GM10266 (cell line): ENCODE results near the gene KCTD12.

Experiments used
- DNase-seq: peaks from one replicate; pipeline ENCODE4 v3.0.0; 2012; ENCODE audit errors: extremely low spot score
- TF ChIP-seq, protein P1 (sequence below): IDR thresholded peaks from 2 replicates; pipeline ENCODE4 v1.5.1; 2012; ENCODE audit warnings: mild to moderate bottlenecking, low read depth; ENCODE audit not compliant: control insufficient read depth, insufficient read depth; ENCODE audit errors: missing control alignments

Gene KCTD12

DNA sequence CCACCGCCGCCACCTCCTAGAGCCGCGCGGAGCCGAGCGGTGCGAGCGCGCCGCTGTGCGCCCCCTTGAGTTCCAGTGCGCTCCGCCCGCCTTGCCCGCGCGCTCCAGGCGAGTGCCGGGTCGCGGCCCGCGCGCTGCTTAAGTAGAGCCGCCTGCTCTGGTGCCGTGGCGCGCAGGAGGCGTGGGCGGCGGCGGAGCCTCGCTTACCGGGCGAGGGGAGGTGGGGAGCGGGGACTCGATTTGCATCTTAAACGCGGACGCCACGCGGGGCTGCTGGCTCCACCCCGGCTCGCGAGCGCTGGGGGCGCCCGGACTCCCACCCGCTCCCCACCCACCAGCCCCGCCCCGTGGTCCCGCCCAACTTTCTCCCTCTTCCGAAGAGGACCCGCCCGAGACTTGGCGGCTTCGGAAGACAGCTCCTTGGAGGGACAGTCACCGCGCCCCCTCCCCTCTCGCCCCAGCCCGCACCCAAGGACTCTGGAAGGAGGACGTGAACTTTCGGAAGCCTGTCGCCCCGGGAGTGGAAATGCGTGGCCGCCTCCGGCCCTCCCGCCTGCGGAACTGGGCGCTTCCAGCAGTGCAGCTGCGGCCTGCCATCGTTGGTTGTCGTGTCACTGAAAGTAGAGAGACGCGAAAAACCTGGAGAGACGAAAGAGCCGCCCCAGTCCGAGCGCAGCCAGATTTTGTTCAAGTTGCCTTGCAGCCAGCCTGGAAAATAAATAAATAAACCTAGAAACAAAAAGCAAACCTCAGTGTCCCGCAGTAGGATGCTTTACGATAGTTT lies at the start of gene KCTD12:
KCTD12 (minus strand) TSS at position 114 of the 784 bp plus-strand sequence. CDS start 257 bp downstream, outside the sequence.
- DNase-seq = peak; percentile 81
- TF ChIP-seq, protein P1, sequence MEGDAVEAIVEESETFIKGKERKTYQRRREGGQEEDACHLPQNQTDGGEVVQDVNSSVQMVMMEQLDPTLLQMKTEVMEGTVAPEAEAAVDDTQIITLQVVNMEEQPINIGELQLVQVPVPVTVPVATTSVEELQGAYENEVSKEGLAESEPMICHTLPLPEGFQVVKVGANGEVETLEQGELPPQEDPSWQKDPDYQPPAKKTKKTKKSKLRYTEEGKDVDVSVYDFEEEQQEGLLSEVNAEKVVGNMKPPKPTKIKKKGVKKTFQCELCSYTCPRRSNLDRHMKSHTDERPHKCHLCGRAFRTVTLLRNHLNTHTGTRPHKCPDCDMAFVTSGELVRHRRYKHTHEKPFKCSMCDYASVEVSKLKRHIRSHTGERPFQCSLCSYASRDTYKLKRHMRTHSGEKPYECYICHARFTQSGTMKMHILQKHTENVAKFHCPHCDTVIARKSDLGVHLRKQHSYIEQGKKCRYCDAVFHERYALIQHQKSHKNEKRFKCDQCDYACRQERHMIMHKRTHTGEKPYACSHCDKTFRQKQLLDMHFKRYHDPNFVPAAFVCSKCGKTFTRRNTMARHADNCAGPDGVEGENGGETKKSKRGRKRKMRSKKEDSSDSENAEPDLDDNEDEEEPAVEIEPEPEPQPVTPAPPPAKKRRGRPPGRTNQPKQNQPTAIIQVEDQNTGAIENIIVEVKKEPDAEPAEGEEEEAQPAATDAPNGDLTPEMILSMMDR = peak; percentile 56

DNA sequence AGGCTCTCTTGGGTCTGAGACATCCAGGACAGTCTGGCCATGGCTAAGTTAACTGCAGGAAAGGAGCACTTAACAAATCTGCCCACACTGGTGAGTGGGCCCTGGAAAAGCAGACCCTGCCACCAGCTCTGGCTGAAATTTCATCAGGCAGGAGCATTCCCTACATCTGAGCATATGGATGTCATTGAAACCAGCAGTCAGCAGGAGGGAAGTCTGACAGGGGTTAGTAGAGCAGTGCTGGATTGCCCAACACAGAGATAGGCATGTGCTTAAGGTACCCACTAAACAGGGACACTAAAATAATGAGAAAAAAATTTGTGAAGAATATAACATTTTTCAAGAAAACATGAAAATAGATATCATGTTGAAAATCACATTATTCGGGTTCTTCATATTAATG lies 48.5 kb upstream of the KCTD12 start:
- DNase-seq = no peak
- TF ChIP-seq, protein P1 = no peak

DNA sequence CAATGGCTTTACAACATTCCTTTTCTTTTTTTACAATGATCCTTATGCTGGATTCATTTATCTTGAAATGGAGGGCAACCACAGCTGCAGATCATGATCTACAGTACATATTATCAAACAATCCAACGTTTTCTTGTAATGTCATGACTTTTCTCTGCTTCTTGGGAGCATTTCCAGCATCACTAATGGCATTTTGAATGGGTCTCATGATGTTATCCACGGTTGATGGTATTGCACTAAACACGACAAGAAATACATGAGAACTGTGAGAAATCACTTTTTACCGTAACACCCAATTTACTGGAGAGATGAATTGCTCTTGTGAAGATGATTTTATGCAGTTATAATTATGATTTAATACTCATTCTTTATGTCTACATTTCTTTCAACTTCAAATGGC lies 45.9 kb upstream of the KCTD12 start:
- TF ChIP-seq, protein P1 = no peak
- DNase-seq = no peak

DNA sequence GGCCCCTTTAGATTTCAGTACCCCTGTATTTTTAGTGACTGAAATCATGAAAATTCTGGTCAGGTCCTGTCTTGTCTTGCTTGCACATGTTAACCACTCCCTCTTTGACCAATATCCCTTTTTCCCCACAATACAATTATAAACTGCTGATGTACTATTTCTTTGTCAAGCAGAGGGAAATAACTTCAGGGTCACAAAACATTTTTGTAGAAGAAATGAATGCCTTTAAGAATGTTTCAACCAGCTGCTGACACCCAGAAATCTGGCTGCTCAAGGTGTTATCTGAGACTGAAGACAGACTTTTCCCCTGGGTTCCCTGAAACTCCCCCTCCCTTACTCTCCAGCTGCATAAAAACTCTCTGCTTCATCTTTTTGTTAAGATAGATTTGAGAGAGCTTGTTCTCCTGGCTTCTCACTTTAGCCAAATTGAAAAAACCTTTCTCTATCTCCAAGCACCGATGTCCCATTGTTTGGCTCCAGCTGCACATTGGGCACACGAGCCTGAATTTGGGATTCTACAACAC lies 43.7 kb upstream of the KCTD12 start:
- TF ChIP-seq, protein P1 = no peak
- no peak for DNase-seq

DNA sequence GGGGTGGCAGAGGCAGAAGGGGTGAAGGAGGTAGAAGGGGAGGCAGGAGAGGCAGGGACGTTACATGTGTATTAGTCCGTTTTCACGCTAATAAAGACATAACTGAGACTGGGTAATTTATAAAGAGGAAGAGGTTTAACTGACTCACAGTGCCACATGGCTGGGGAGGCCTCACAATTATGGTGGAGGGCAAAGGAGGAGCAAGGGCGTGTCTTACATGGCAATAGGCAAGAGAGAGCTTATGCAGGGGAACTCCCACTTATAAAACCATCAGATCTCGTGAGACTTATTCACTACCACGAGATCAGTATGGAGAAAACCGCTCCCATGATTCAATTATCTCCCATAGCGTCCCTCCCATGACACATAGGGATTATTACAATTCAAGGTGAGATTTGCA lies 43.1 kb upstream of the KCTD12 start:
- no peak for DNase-seq
- TF ChIP-seq, protein P1 = no peak

DNA sequence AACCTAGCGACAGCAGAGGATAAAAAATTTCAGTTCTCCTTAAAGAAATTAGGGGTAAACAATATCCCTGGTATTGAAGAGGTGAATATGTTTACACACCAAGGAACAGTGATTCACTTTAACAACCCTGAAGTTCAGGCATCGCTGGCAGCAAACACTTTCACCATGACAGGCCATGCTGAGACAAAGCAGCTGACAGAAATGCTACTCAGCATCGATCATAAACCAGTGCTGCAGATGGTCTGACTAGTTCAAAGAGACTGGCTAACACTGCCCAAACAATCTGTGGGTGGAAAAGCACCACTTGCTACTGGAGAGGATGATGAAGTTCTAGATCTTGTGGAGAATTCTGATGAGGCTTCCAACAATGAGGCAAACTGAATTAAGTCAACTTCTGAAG lies 42.3 kb upstream of the KCTD12 start:
- DNase-seq = no peak
- TF ChIP-seq, protein P1 = no peak

DNA sequence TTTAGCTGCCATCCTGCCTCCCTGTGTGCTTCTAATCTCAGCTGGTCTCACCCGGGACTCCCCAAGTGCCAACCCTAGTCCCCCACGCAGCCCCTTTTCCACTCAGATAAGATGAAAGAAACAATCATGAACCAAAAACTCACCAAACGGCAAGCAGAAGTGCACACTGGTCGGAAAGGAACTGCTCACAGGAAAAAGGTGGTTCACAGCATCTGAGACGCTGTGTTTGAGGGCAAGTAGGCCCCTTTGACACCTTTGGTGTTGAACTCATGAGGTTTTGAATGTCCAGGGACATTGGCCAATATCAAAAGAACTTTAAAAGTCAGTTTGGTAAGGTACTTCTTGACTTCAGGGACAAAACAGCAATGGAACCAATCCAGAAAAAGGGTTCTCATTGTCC lies 41.8 kb upstream of the KCTD12 start:
- DNase-seq = no peak
- TF ChIP-seq, protein P1 = no peak
